Activated T-cell treated with anti-CD3 and anti-CD28 coated beads, Interleukin-2, amount 50 U/mL, for 72 hours (primary cell): Measurements from ENCODE around the gene KATNAL2. TPM values are rescaled to one million over a fixed set of nuclear protein-coding genes. Genes with fewer than 3 reads are reported as not detected.

Experiments used
- total RNA-seq, 2 donors: library from RNA; stranded (reverse); gene quantifications; one replicate each; pipeline ENCODE4 v1.2.3, GENCODE V29; 2022

The KATNAL2 gene
- total RNA-seq, 2 donors from 2014 or later, result 1.2 to 1.7 TPM

Other genes starting within 250 kb of the KATNAL2 start
- gene ST8SIA5, start 160.5 kb upstream of the KATNAL2 start, total RNA-seq, result under 1 TPM in 1 of 2 donors, not detected in 1; 0.09 TPM
- gene PIAS2, start 95 bp upstream of the KATNAL2 start, total RNA-seq, result 10 to 100 TPM; 20.9 to 23.4 TPM
- gene ELOA2, start 118.0 kb downstream of the KATNAL2 start, total RNA-seq, result not detected
- 10 to 100 TPM; 31.9 to 47.1 TPM for gene HDHD2, start 232.9 kb downstream of the KATNAL2 start, total RNA-seq